DND-41 (cell line): Measurements from ENCODE around the gene PET100.

Experiments used
- ATAC-seq: fragments of 200-7000 bp; cut with Tn5 transposase; 3 replicates; pipeline ENCODE4 v1.9.1; 2021; ENCODE audit warnings: low read depth; ENCODE audit not compliant: insufficient read depth
- DNase-seq: peaks from one replicate; pipeline ENCODE4 v3.0.0-alpha.2; 2020
- H2AFZ ChIP-seq: 2 replicates; pipeline ENCODE4 v1.6.0; 2012; ENCODE audit warnings: low read depth, low read length
- H3K27ac ChIP-seq: 2 replicates; pipeline ENCODE4 v1.5.1; 2012; ENCODE audit warnings: low read length, inconsistent platforms
- H3K27me3 ChIP-seq: fragments of 200-600 bp; sonication (generic); 2 replicates; pipeline ENCODE4 v1.6.0; 2012; ENCODE audit warnings: low read length, mild to moderate bottlenecking, inconsistent platforms; ENCODE audit not compliant: insufficient read depth, poor library complexity
- H3K36me3 ChIP-seq: 2 replicates; pipeline ENCODE4 v1.5.1; 2012; ENCODE audit warnings: low read length, inconsistent platforms; ENCODE audit not compliant: insufficient read depth
- H3K4me1 ChIP-seq: 2 replicates; pipeline ENCODE4 v1.5.1; 2012; ENCODE audit warnings: mild to moderate bottlenecking, low read length; ENCODE audit not compliant: insufficient read depth
- H3K4me2 ChIP-seq: 2 replicates; pipeline ENCODE4 v1.6.0; 2012; ENCODE audit warnings: mild to moderate bottlenecking, moderate library complexity, low read length, inconsistent platforms; ENCODE audit not compliant: insufficient read depth
- H3K4me3 ChIP-seq, 2 experiments: fragments of 200-600 bp in 1 of 2; shearing (Covaris generic) in 1 of 2; 2 replicates each; pipeline ENCODE4 v1.5.1; 2012 to 2016; ENCODE audit warnings: inconsistent platforms in 2 of 2, low read length in 2 of 2, mild to moderate bottlenecking in 2 of 2, low read depth in 1 of 2, moderate library complexity in 1 of 2
- H3K79me2 ChIP-seq: 2 replicates; pipeline ENCODE4 v1.6.0; 2012; ENCODE audit warnings: low read length, inconsistent platforms; ENCODE audit not compliant: insufficient read depth
- H3K9ac ChIP-seq: 2 replicates; pipeline ENCODE4 v1.6.0; 2012; ENCODE audit warnings: low read depth, mild to moderate bottlenecking, inconsistent platforms, low read length, moderate library complexity
- H3K9me3 ChIP-seq: 2 replicates; pipeline ENCODE4 v1.5.1; 2012; ENCODE audit warnings: low read length, moderate library complexity, mild to moderate bottlenecking, inconsistent platforms; ENCODE audit not compliant: insufficient read depth, severe bottlenecking
- H4K20me1 ChIP-seq: 2 replicates; pipeline ENCODE4 v1.6.0; 2012; ENCODE audit warnings: low read length; ENCODE audit not compliant: insufficient read depth
- EZH2 ChIP-seq: IDR thresholded peaks from 3 replicates; pipeline ENCODE4 v1.6.1; 2012; ENCODE audit warnings: borderline replicate concordance, low read depth, mild to moderate bottlenecking, moderate library complexity, low read length, inconsistent platforms; ENCODE audit not compliant: severe bottlenecking
- TF ChIP-seq, protein P1 (sequence below): IDR thresholded peaks from 2 replicates; pipeline ENCODE4 v1.5.1; 2012; ENCODE audit warnings: borderline replicate concordance, low read length, moderate library complexity, mild to moderate bottlenecking; ENCODE audit not compliant: poor library complexity, severe bottlenecking; ENCODE audit errors: extremely low read depth

Gene PET100

DNA sequence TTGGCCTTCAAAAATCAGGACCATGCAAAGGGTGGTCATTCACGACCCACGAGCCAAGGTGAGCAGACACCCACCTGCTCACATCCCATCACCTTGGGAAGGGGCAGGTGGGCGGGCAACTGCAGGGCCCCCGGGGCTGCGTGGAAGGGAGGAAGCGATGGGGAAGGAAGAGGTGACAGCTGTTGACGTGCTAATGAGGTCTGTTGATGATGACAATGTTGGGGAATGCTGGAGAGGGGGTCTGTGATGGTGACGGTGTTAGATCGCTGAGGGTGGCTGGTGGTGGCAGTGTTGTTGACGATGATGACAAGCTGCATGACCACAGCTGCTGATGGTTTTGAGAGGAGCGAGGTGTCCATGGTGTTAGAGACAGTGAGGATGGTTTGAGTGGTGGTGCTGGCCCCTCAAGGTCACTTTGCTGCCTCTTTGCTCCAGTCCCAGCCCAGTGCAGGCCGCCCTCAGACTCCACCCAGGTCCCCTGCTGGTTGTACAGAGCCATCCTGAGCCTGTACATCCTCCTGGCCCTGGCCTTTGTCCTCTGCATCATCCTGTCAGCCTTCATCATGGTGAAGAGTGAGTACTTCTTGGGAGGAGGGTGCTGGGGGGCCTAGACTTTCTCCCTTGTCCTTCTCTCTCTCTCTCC is 48.2 kb downstream of the PET100 start:
- ATAC-seq (no peak), DNase-seq (no peak)
- Histone ChIP-seq H3K4me2 (no peak overlapping the region), H4K20me1 (peaks cover 14% of the 10 kb centered on the region), H3K4me3 (no peak overlapping the region), H3K27me3 (no peaks in the 10 kb centered on the region), H3K4me1 (peaks cover 42% of the 10 kb centered on the region), H3K36me3 (peaks cover 11% of the 10 kb centered on the region), H3K9me3 (no peaks in the 10 kb centered on the region), H3K9ac (no peak overlapping the region), H2AFZ (no peak overlapping the region), H3K27ac (no peak overlapping the region), H3K79me2 (peaks cover 21% of the 10 kb centered on the region)
- no peak for TF ChIP-seq EZH2
- TF ChIP-seq, protein P1, sequence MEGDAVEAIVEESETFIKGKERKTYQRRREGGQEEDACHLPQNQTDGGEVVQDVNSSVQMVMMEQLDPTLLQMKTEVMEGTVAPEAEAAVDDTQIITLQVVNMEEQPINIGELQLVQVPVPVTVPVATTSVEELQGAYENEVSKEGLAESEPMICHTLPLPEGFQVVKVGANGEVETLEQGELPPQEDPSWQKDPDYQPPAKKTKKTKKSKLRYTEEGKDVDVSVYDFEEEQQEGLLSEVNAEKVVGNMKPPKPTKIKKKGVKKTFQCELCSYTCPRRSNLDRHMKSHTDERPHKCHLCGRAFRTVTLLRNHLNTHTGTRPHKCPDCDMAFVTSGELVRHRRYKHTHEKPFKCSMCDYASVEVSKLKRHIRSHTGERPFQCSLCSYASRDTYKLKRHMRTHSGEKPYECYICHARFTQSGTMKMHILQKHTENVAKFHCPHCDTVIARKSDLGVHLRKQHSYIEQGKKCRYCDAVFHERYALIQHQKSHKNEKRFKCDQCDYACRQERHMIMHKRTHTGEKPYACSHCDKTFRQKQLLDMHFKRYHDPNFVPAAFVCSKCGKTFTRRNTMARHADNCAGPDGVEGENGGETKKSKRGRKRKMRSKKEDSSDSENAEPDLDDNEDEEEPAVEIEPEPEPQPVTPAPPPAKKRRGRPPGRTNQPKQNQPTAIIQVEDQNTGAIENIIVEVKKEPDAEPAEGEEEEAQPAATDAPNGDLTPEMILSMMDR, result no peak

DNA sequence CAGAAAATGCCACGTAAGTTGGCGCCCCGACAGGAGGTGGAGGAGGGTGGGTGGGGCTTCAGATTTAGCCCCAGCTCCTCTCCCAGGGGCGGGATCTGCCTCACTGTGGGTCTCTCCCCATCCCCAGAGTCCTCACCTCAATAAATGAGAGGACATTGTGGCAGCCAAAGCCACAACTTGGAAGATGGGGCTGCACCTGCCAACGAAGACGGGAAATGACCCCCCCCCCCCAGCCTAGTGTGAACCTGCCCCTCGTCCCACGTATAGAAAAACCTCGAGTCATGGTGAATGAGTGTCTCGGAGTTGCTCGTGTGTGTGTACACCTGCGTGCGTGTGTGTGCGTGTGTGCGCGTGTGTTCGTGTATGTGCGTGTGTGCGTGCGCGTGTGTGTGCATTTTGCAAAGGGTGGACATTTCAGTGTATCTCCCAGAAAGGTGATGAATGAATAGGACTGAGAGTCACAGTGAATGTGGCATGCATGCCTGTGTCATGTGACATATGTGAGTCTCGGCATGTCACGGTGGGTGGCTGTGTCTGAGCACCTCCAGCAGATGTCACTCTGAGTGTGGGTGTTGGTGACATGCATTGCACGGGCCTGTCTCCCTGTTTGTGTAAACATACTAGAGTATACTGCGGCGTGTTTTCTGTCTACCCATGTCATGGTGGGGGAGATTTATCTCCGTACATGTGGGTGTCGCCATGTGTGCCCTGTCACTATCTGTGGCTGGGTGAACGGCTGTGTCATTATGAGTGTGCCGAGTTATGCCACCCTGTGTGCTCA is 49.6 kb downstream of the PET100 start:
- peaks cover 14% of the 10 kb centered on the region for H4K20me1 ChIP-seq
- no peak overlapping the region for H3K9ac ChIP-seq
- H3K27ac ChIP-seq, result peak overlapping the region; percentile 5; the same call in 1 of the 2 replicates
- H2AFZ ChIP-seq, result peak overlapping the region; percentile 74; the same call in 1 of the 2 replicates
- H3K9me3 ChIP-seq, result no peaks in the 10 kb centered on the region
- no peaks in the 10 kb centered on the region for H3K27me3 ChIP-seq
- no peak overlapping the region for H3K4me2 ChIP-seq
- peaks cover 42% of the 10 kb centered on the region for H3K4me1 ChIP-seq
- ATAC-seq (peak; percentile 38), DNase-seq (peak; percentile 70)
- TF ChIP-seq, protein P1, result peak; percentile 62
- no peak for TF ChIP-seq EZH2
- no peak overlapping the region for H3K4me3 ChIP-seq
- peaks cover 26% of the 10 kb centered on the region for H3K79me2 ChIP-seq
- H3K36me3 ChIP-seq, result peaks cover 22% of the 10 kb centered on the region

DNA sequence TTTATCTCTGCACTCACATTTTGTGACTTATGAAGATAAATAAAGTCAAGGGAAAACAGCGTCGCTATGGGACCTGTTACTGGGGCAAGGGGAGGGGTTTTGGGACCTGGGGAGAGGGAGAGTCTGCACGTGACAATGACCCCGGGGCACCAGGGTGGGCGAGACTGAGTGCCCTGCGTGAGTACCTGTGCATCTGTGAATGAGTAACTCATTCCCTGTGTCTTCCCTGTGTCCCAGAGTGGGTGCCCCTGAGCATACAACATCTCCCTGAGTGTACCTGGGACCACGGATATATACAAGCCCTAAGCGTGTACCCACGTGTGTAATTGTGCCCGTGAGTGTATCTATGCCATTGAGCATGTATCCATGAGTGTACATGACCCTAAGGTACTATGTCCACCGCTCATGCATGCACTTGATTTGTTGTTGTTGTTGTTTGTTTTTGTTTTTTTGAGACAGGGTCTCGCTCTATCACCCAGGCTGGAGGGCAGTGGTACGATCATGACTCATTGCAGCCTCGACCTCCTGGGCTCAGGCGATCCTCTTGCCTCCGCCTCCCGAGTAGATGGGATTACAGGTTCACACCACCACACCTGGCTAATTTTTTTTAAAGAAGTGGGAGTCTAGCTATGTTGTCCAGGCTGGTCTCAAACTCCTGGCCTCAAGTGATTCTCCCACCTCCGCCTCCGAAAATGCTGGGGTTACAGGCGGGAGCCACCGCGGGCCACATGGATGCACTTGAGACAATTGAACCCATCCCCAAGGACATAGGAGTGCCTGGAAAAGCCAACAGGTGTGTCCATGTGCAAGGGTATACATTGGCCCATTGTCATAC is 50.4 kb downstream of the PET100 start:
- H3K9ac ChIP-seq, result peak overlapping the region; percentile 94

More for the DNA sequence above, 50.4 kb downstream of the PET100 start:
- Histone ChIP-seq H3K4me3 (peak overlapping the region in 1 of 2 experiments; percentile 90; a peak in 2 of 4 replicates), H3K4me2 (peak overlapping the region; percentile 58), H4K20me1 (peaks cover 14% of the 10 kb centered on the region), H3K27ac (peak overlapping the region; percentile 49), H3K79me2 (peaks cover 26% of the 10 kb centered on the region), H3K27me3 (no peaks in the 10 kb centered on the region), H3K36me3 (peaks cover 22% of the 10 kb centered on the region), H3K4me1 (peaks cover 42% of the 10 kb centered on the region), H3K9me3 (no peaks in the 10 kb centered on the region), H2AFZ (peak overlapping the region; percentile 74)
- no peak for DNase-seq
- ATAC-seq, result no peak
- no peak for TF ChIP-seq EZH2
- TF ChIP-seq, protein P1, result no peak
